ENCODE results near the gene DLGAP1. TPM values are rescaled to one million over a fixed set of nuclear protein-coding genes. Genes with fewer than 3 reads are reported as not detected.

Gene DLGAP1
- total RNA-seq, 1 experiment from 2014 or later, result 23.0 TPM

DNA sequence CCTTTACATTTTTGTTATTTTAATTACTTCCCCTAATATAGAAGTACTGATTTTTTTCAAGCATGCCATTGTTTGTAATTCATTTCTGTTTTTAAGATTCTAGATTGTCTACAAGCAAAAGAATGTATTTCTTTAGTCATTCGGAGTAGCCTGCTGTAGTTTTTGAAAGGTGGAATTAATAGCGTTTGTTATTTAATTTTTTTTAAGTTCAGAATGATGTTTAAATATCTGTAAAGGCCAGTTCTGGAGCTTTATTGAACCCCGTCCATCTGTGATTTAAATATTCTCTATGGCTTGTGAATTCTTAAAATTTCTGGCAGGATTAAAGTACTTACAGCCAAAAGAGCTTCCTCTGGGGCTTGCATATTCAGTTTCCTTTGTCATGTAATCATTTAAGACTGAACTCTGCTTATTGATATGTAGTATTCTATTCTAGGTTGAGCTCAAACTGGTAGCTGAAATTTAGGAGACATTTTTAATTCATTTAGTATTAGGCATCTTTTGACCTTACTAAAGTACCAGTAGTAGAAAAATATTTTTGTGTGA lies 999.9 kb downstream of the DLGAP1 start (continued):
- TF ChIP-seq, protein P1, sequence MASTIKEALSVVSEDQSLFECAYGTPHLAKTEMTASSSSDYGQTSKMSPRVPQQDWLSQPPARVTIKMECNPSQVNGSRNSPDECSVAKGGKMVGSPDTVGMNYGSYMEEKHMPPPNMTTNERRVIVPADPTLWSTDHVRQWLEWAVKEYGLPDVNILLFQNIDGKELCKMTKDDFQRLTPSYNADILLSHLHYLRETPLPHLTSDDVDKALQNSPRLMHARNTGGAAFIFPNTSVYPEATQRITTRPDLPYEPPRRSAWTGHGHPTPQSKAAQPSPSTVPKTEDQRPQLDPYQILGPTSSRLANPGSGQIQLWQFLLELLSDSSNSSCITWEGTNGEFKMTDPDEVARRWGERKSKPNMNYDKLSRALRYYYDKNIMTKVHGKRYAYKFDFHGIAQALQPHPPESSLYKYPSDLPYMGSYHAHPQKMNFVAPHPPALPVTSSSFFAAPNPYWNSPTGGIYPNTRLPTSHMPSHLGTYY (CRISPR knock-in tag; IDR thresholded peaks at IDR 0.05), result no peak
- no peak for TF ChIP-seq SMAD4 (CRISPR knock-in tag; IDR thresholded peaks at IDR 0.05)
- TF ChIP-seq, protein P2, sequence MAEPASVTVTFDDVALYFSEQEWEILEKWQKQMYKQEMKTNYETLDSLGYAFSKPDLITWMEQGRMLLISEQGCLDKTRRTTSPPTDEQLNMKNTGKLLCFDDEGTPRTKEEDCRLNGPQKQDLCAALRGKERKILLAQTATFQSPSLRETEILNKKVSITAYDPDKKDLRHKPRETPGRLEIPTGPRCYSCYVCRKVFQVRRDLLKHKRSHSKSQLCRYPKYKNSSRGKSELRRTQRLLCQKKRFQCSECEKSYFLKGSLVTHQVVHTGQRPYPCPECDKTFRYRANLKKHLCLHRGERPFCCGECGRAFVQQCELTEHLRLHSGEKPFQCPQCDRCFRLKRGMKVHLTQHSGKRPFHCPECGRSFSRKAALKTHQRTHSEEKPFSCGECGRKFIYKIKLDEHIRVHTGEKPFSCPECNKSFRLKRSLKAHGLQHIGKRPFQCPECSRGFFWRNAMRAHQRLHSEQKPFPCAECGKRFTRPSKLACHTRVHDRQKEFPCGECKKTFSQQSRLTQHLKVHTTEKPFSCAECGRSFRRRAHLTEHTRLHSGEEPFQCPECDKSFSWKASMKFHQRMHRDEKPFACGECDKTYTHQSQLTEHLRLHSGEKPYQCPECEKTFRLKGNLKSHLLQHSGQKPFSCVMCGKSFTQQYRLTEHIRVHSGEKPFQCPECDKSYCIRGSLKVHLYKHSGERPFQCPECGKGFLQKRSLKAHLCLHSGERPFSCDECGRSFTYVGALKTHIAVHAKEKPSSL (CRISPR knock-in tag; conservative IDR thresholded peaks at IDR 0.05), result no peak
- no peak for TF ChIP-seq ZNF317 (CRISPR knock-in tag; IDR thresholded peaks at IDR 0.05; ENCODE audit: borderline replicate concordance, low read depth)

DNA sequence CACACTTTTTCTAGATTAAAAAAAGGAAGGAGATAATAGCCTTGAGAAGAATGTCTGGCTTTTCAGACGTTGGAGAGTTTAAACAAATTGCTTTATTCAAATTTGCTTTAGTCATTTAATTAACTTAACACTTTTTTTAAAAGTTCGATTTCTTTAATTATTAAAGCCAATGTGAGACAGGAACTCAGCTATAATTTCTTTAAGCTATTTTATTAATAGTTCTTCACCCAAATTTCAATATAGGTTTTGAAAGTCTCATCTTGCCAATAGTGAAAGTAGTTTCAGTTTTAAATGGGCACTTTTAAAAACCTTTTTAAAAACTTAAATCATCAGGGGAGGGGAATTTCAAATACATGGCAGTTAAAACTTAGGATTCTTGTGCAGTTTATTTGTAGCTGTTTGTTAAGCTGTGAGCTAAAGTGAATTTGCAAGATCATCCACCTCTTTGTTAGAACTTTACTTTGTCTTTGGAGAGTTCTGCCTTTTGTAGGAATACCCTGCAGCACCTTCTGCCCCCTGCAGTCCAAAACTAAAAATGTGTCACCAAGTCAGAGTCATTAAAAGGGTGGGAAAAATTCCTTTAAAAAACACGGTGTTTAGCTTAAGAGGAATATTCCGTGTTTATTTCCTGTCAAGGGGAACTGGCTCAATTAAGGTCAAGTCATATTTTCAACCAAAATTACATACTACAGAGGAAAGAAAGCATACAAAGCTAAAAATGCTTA lies 1000.6 kb downstream of the DLGAP1 start:
- TF ChIP-seq, protein P3, sequence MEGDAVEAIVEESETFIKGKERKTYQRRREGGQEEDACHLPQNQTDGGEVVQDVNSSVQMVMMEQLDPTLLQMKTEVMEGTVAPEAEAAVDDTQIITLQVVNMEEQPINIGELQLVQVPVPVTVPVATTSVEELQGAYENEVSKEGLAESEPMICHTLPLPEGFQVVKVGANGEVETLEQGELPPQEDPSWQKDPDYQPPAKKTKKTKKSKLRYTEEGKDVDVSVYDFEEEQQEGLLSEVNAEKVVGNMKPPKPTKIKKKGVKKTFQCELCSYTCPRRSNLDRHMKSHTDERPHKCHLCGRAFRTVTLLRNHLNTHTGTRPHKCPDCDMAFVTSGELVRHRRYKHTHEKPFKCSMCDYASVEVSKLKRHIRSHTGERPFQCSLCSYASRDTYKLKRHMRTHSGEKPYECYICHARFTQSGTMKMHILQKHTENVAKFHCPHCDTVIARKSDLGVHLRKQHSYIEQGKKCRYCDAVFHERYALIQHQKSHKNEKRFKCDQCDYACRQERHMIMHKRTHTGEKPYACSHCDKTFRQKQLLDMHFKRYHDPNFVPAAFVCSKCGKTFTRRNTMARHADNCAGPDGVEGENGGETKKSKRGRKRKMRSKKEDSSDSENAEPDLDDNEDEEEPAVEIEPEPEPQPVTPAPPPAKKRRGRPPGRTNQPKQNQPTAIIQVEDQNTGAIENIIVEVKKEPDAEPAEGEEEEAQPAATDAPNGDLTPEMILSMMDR (IDR thresholded peaks at IDR 0.05), result peak; percentile 46
- TF ChIP-seq, protein P1 (CRISPR knock-in tag; IDR thresholded peaks at IDR 0.05), result no peak
- Mint-ChIP-seq H3K4me1 (peaks cover 62% of the 10 kb centered on the region), H3K36me3 (peaks cover 65% of the 10 kb centered on the region), H3K4me3 (peak overlapping the region; percentile 96), H3K27ac (peak overlapping the region; percentile 98), H3K27me3 (ENCODE audit: low read depth) (no peaks in the 10 kb centered on the region), H3K9me3 (no peaks in the 10 kb centered on the region)
- peak; percentile 45 for DNase-seq (ENCODE audit: low spot score)
- ChIA-PET CTCF (interaction anchor here (0.6 to 6.4 kb wide), 29 partner anchors 9 to 317 kb away, joined by 3 to 53 read pairs (median 4); no protein-coding TSS in a partner anchor), POLR2A (interaction anchor here (0.6 to 4.4 kb wide), 8 partner anchors 31 to 1230 kb away, joined by 3 to 41 read pairs (median 3); no protein-coding TSS in a partner anchor)
- peak; percentile 7 for ATAC-seq

DNA sequence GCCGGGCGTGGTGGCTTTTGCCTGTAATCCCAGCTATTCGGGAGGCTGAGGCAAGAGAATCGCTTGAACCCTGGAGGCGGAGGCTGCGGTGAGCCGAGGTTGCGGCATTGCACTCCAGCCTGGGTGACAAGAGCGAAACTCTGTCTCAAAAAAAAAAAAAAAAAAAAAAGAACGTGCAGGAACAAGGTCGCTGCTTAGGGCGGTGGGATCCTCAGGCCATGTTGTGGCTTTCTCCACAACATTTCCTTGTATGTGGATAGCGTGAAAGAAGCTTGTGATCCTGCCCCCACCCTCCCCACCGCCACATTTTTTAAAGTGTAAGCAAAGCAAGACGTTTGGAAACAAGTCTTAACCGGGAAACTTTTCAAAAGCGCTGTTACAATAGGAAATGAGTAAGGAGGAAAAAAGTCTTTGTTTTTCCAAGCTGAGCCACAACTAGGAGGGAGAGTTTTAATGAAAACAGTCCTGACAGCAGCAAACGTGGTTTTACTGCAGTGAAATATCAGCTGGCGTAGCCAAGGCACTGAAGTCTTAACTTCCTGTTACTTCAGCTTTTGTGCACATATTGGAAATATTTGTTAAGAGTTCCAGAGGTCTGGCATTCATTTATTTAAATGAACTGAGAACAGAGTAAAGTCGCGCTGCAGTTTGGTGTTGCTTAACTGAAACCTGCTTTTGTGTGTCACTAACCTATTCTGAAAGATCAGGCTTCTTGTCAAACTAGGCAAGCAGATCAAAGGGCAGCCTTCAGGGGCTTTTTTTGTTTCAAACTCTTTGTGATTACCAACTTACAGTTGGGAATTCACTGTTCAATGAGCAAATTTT lies 1001.4 kb downstream of the DLGAP1 start:
- DNase-seq (ENCODE audit: low spot score), result no peak
- TF ChIP-seq, protein P4, sequence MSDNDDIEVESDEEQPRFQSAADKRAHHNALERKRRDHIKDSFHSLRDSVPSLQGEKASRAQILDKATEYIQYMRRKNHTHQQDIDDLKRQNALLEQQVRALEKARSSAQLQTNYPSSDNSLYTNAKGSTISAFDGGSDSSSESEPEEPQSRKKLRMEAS (CRISPR knock-in tag; IDR thresholded peaks at IDR 0.05), result no peak
- TF ChIP-seq, protein P2 (CRISPR knock-in tag; conservative IDR thresholded peaks at IDR 0.05), result no peak
- TF ChIP-seq, protein P5, sequence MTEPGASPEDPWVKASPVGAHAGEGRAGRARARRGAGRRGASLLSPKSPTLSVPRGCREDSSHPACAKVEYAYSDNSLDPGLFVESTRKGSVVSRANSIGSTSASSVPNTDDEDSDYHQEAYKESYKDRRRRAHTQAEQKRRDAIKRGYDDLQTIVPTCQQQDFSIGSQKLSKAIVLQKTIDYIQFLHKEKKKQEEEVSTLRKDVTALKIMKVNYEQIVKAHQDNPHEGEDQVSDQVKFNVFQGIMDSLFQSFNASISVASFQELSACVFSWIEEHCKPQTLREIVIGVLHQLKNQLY (CRISPR knock-in tag; IDR thresholded peaks at IDR 0.05), result no peak
- no peak for TF ChIP-seq ELF4 (CRISPR knock-in tag; IDR thresholded peaks at IDR 0.05; ENCODE audit: low read depth)
- TF ChIP-seq KAT7 (CRISPR knock-in tag; IDR thresholded peaks at IDR 0.05; ENCODE audit: borderline replicate concordance), result 0 out of 2 replicates have a peak, but pooled peaks have one; percentile 8
- TF ChIP-seq, protein P6, sequence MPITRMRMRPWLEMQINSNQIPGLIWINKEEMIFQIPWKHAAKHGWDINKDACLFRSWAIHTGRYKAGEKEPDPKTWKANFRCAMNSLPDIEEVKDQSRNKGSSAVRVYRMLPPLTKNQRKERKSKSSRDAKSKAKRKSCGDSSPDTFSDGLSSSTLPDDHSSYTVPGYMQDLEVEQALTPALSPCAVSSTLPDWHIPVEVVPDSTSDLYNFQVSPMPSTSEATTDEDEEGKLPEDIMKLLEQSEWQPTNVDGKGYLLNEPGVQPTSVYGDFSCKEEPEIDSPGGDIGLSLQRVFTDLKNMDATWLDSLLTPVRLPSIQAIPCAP (CRISPR knock-in tag; IDR thresholded peaks at IDR 0.05), result no peak
- TF ChIP-seq ATF1 (CRISPR knock-in tag; IDR thresholded peaks at IDR 0.05), result no peak
- no peak for TF ChIP-seq ZNF317 (CRISPR knock-in tag; IDR thresholded peaks at IDR 0.05; ENCODE audit: borderline replicate concordance, low read depth)
- no peak for TF ChIP-seq NR1H2 (CRISPR knock-in tag; IDR thresholded peaks at IDR 0.05)
- peak; percentile 17; the same call in 1 of the 2 replicates for TF ChIP-seq FOXK1 (CRISPR knock-in tag; IDR thresholded peaks at IDR 0.05)

More for the DNA sequence above, 1001.4 kb downstream of the DLGAP1 start:
- Mint-ChIP-seq H3K9me3 (no peaks in the 10 kb centered on the region), H3K27me3 (ENCODE audit: low read depth) (no peaks in the 10 kb centered on the region), H3K36me3 (peaks cover 57% of the 10 kb centered on the region), H3K27ac (peak overlapping the region; percentile 96), H3K4me3 (peak overlapping the region; percentile 96), H3K4me1 (peaks cover 54% of the 10 kb centered on the region)
- CTCF ChIA-PET, result interaction anchor here (0.6 to 6.4 kb wide), 14 partner anchors 8 to 249 kb away, joined by 3 to 53 read pairs (median 6); no protein-coding TSS in a partner anchor
- POLR2A ChIA-PET, result interaction anchor here (0.7 to 4.4 kb wide), 3 partner anchors 131 to 190 kb away, joined by 4 to 41 read pairs (median 4); no protein-coding TSS in a partner anchor
- ATAC-seq, result no peak

All from WTC11 (cell line).